ENCODE measurements around the gene DCTN1. TPM values are rescaled to one million over a fixed set of nuclear protein-coding genes. Genes with fewer than 3 reads are reported as not detected.

The DCTN1 gene
- 142 TPM for total RNA-seq

GRCh38 chr2:74379851-74380789, at the start of gene DCTN1:
Gene DCTN1 (minus strand): TSS chr2:74380311. CDS start chr2:74380037, 274 bp downstream.

GRCh38 chr2:74421221-74421870, 41.2 kb upstream of the DCTN1 start, which contains the start of the genes C2orf81 and WDR54:
Gene C2orf81 (minus strand): TSS chr2:74421619. CDS start chr2:74421560, 59 bp downstream.
Gene WDR54 (plus strand): TSS chr2:74421730. CDS start chr2:74422154, 424 bp downstream.

GRCh38 chr2:74343316-74343715, 36.8 kb downstream of the DCTN1 start, which contains the start of gene SLC4A5:
Gene SLC4A5 (minus strand): TSS chr2:74343416. CDS start chr2:74315023, 28,393 bp downstream.

Small RNA genes within 50 kb of the gene (small RNA-seq; reads per million reads assigned to genes)
- gene RNU6-542P (ENCODE audit: low replicate concordance) (not detected), gene TAF13P2 (ENCODE audit: low replicate concordance) (not detected)

Other genes with a start within 250 kb of the DCTN1 start
- 11.3 TPM for gene BOLA3, start 232.4 kb downstream of the DCTN1 start, total RNA-seq
- 40.7 TPM for gene MOB1A, start 201.4 kb downstream of the DCTN1 start, total RNA-seq
- gene MTHFD2, start 181.7 kb downstream of the DCTN1 start, total RNA-seq: 26.3 TPM
- 13.8 TPM for gene SLC4A5, start 36.9 kb downstream of the DCTN1 start, total RNA-seq
- 1.6 TPM for gene C2orf81, start 41.3 kb upstream of the DCTN1 start, total RNA-seq
- 38.2 TPM for gene WDR54, start 41.4 kb upstream of the DCTN1 start, total RNA-seq
- gene RTKN, start 61.6 kb upstream of the DCTN1 start, total RNA-seq: 5.0 TPM
- gene INO80B, start 74.8 kb upstream of the DCTN1 start, total RNA-seq: 14.4 TPM
- 25.7 TPM for gene WBP1, start 78.1 kb upstream of the DCTN1 start, total RNA-seq
- gene MOGS, start 85.1 kb upstream of the DCTN1 start, total RNA-seq: 26.9 TPM
- 17.8 TPM for gene MRPL53, start 92.4 kb upstream of the DCTN1 start, total RNA-seq
- gene CCDC142, start 102.7 kb upstream of the DCTN1 start, total RNA-seq: 76.4 TPM
- gene TTC31, start 102.8 kb upstream of the DCTN1 start, total RNA-seq: 23.8 TPM
- gene LBX2, start 119.3 kb upstream of the DCTN1 start, total RNA-seq: not detected
- gene PCGF1, start 127.4 kb upstream of the DCTN1 start, total RNA-seq: 6.6 TPM
- not detected for gene TLX2, start 134.1 kb upstream of the DCTN1 start, total RNA-seq
- gene DQX1, start 145.9 kb upstream of the DCTN1 start, total RNA-seq: not detected
- 51.3 TPM for gene AUP1, start 149.4 kb upstream of the DCTN1 start, total RNA-seq
- gene HTRA2, start 149.6 kb upstream of the DCTN1 start, total RNA-seq: 53.2 TPM
- gene LOXL3, start 173.6 kb upstream of the DCTN1 start, total RNA-seq: 19.4 TPM
- gene DOK1, start 174.4 kb upstream of the DCTN1 start, total RNA-seq: 3.8 TPM

Data from parietal lobe (tissue), 2 donors.